ENCODE data around the gene BMP5. TPM values are rescaled to one million over a fixed set of nuclear protein-coding genes. Genes with fewer than 3 reads are reported as not detected.

BMP5 gene
- not detected in 5 replicates for total RNA-seq (2022; extraction: Qiagen RNA extraction; ENCODE audit: low read depth)

DNA sequence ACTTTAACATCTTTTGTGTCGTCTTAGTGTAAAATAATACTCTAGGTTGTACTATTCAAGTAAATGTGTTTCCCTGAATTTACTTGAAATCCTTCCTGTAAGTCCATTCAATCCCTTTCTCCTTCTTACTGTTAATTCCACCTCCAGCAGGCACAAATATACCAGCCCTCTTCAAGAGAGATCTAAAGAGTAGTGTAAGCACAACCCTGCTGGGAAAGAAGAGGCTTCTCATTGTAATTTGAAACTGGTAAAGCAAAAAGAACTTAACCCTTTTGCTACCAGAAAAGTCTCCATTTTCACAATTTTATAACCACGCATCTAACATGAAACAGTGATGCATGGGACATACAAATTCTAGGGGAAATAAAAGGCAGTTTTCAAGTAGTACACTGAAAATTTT lies at the start of gene BMP5:
TSS of gene BMP5 (minus strand) at position 191 of the 400 bp plus-strand sequence. CDS start 725 bp downstream, outside the sequence.

Measured in A549 treated with RU486 at 1 μM for 4 hours (cell line).